CD4-positive, alpha-beta T cell treated with Interferon alpha-2 for 1 hour (primary cell): ENCODE results near the gene SDR42E2.
"Not testable (repeated sequence)": the region's sequence is repeated elsewhere in the genome, so short reads cannot be mapped to it uniquely, and the experiment has no call there.

Experiments used
- DNase-seq, 2 donors: peaks; one replicate each; pipeline ENCODE4 v3.0.0-alpha.2; 2020 to 2022

Gene SDR42E2

DNA sequence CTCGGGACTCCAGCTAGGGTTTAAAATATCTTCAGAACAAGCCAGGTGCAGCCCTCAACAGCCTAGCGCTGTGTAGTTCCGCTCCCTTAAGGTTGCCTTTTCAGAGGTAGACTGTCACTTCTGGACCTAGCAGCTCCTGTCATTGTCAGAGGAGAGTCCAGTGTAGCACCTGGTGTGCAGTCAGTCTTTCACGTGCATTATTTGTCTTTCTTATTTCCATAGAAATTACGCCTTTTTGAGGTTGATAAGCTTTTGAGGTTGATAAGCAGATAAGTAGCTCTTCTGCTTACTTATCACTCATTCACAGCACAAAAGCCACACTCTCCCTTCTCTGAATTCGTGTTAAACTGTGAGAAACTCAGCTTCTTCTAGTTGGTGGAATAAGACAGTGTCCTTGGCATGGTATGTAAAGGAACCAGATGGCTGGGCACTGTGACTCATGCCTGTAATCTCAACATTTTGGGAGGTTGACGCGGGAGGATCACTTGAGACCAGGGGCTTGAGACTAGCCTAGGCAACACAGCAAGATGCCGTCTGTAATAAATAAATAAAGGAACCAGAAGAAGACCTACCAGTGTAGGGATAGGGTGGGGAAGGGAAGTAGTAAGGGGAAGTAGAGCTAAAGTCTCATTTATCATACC, 54.0 kb downstream of the SDR42E2 start:
- DNase-seq = no peak

DNA sequence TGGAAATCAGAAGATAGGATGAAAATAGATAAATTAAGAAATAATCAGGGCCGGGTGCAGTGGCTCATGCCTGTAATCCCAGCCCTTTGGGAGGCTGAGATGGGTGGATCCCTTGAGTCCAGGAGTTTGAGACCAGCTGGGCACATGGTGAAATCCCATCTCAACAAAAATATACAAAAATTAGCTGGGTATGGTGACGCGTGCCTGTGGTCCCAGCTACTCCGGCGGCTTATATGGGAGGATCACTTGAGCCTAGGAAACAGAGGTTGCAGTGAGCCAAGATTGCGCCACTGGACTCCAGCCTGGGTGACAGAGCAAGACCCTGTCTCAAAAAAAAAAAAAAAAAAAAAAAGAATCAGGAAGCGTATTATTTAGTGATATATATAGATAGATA, 54.5 kb downstream of the SDR42E2 start:
- not testable (repeated sequence) for DNase-seq

DNA sequence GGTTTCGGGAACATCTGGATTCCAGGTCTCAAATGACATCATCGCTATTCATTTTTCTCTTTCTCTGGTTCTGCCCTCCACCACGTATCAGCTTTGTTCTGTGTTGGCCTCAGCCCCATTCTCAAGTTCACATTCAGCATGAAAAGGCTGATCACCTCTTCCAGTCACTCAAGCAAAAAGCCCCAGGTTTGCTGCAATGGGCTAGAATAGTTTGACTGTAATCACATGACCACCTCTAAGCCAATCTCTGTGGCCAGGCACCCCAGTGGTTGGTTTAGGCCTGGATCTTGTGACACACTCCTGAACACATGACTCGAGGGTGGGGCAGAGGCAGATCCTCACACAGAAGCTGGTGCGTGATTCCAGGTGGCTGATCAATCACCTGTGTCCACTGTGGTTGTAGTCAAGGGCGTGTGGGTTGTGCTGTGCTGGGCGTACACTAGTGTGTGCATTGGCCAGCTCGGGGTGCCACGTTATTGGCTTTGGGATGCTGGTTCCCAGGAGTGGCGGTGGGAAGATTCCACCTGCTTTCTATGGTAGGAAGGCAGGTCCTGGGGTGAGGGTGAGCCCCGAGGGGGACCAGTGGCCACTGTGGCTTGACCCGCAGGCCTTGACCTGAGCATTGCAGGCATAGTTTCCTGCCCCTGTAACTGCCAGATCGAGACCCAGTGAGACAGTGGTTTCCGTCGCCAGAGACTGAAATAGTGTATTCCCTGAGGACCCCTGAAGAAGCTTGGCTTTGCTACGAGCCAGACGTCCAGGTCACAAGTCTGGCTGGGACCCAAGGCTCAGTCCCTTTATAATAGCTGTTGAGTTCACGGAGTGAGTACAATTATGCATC, 55.8 kb downstream of the SDR42E2 start:
- peak in 1 of 2 donors; percentile 38 for DNase-seq

DNA sequence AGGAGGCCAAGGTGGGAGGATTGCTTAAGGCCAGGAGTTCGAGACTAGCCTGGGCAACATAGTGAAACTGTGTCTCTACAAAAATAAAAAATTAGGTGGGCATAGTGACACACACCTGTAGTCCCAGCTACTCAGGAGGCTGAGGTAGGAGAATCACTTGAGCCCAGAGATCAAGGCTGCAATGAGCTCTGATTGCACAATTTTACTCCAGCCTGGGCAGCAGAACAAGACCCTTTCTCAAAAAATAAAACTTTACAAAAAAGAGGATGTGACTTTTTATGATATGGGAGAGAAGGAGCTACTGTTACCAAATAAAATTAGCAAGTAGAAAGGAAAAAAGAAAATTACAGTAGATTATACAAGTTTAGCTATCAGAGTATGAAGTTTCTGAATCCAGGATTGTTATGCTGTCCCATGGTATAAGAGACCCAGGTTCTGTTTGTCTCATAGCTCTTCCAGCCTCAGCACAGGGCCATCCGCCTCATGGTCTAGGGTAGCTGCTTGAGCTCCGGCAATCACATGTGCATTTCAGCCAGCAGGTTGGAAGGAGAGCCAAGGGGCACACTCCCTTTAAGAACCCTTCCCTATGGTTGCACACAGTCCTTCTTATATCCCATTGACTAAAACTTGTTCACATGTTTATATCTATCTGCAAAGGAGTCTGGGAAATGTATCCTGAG, 57.2 kb downstream of the SDR42E2 start:
- DNase-seq = no peak

DNA sequence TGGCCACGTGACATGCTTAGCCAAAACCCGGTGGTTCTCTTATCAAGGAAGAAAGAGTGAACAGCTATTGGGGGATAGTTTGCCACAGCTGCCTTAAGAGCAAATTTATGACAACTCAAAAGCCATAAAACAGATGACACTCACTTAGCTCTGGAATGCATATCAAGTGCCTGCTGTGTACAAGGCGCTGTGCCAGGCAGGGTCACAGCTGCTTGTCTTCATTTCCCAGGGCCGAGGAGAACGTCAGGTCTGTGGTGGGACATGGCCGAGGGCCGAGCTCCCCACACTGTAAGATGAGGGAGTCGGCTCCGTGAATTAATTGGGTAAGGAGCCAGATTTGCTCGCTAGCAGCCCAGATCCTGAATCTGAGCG, 57.7 kb downstream of the SDR42E2 start:
- DNase-seq = no peak

DNA sequence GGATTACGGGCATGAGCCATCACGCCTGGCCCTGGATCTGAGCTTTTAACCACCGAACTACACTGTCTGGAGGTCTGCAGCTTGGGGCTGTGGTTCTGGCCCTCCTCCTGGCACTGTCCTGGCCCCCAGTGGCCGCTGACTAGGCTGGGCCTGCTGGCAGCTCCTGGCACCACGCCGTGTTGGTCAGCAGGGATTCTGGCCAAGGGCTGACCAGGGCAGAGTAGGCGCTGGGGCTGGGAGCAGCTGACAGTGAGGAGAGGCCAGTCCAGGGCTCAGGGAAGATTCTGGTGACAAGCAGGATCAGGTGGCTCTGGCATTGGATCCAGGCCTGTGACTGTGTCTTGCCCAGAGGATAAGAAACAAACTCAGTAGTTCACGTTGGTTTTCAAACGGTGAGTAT, 58.4 kb downstream of the SDR42E2 start:
- DNase-seq = no peak

DNA sequence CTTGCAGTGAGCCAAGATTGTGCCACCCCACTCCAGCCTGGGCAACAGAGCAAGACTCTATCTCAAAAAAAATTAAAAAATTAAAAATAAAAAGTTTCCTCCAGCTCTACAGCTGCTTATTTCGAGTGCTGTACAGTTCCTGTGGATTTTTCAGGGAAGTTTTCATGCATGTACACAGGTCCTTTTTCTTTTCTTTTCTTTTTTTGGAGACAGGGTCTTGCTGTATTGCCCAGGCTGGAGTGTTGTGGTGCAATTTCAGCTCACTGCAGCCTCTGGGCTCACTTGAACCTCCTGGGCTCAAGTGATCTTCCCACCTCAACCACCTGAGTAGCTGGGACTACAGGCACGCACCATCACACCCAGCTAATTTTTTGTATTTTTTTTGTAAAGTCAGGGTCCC, 59.7 kb downstream of the SDR42E2 start:
- no peak for DNase-seq

DNA sequence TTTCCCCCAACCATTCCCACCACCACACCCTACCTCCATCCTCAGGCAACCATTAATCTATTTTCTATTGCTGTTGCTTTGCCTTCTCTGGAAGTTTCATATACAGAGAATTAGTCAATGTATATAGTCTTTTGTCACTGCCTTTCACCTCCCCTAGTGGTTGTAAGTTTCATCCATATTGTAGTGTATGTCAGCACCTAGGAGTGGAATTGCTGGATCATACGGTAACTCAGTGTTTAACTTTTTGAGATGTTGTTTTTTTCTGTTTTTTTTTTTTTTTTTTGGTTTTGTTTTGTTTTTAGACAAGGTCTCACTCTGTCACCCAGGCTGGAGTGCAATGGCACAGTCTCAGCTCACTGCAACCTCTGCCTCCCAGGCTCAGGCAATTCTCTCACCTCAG, 60.7 kb downstream of the SDR42E2 start:
- no peak for DNase-seq

DNA sequence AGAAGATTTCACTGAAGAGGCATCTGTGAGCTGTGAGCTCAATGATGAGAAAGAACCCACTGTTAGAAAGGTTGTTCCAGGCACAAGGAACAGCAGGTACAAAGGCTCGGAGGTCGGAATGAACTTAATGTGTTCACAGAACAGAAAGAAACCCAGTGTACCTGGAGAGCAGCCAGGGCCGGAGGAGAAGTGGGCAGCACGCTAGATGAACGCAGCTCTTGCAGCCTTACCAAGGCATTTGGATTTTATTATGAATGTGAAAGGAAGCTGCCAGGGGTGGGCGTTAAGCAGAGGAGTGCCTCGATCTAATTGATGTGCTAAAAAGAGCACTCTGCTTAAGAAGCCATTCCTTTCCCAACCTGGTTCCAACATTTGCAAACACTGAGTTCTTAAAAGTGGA, 62.8 kb downstream of the SDR42E2 start:
- no peak for DNase-seq

DNA sequence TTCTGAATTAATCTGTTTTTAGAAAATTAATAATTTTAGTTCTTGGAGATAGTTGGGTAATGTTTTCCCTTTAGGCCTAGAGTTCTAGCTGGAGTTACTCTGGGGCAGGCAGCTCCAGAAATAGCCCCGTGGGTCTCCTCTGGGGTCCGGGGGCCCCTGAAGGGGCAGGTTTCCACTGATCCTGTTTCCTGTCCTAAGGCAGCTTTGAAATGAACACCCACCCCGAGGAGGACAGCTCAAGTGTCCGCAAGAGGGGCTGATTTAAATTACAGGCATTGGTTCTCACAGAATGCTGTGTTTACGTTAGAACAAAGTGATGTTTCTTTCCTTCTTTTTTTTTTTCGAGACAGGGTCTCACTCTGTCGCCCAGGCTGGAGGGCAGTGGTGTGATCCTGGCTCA, 67.6 kb downstream of the SDR42E2 start:
- DNase-seq = no peak

DNA sequence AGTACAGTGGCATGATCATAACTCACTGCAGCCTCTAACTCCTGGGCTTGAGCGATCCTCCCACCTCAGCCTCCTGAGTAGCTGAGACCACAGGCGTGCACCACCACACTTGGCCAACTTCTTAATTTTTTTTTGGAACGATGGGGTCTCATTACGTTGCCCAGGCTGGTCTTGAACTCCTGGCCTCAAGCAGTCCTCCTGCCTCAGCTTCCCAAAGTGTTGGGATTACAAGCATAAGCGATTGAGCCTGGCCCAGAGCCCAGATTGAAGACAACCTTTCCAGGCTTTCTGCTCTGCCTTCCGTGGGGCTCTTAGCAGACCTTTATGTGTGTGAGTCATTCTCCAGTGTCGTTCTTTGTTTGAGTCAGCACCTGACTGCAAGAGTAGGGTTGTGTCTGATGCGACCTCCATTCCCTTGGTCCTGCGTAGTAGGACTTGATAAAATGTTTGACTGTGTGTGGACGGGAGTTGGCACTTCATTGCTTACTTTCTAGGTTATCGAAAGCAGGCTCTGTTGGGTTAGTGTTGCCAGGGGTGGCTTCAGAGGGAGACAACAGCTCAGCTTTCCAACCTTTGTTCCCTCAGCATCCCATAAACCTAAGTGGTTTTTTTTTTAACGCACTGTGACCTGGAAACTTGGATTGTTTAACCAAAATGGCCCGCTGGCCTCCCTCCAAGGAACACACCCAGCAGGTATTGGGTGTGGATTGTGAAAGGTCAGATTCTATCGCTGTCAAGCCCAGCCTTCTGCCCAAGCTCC, 70.2 kb downstream of the SDR42E2 start:
- DNase-seq = no peak

DNA sequence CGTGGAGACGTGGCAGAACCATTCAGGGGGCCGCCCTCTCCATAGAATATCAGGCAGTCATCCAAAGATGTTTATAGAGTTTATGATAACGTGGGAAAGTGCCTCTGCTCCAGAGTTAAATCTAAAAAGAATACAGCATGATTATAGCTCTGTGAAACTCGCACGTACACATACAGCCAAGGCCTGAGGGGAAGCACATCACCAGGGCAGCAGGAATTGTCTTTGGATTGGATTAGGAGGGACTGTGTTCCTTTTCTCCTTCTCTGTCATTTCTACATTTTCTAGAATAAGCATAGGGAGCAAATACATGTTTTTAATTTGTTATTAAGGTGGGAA, 70.7 kb downstream of the SDR42E2 start:
- DNase-seq = no peak

DNA sequence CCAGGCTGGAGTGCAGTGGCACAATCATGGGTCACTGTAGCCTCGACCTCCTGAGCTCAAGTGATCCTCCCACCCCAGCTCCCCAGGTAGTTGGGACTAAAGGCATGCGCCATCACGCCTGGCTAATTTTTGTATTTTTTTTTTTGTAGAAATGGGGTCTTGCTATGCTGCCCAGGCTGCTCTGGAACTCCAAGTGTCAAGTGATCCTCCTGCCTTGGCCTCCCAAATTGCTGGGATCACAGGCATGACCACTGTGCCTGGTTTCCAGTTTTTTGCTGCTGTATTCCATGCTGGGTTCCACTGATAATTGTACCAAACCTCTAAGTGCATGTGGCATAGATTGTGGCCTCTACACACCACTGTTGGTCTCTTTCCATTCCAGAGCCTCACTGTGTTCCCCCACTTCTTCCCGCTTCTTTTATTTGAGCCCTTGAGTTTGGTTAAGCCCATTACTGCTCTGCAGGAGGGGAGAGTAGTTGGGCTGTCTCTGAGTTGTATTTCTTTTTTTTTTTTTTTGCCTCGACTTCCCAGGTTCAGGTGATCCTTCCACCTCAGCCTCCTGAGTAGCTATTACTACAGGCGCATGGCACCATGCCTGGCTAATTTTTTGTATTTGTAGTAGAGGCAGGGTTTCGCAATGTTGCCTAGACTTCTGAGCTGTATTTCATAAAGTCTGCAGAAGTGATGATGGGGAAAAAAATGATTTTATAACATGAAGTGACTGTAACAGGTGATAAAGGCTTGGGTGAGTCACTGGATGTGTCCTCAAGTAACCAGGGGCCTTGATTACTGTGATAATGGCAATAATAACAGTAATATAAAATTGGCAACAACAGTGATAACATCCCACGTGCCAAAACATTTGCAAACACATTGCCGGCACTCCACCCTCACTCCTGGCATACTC, 73.8 kb downstream of the SDR42E2 start:
- DNase-seq = no peak

DNA sequence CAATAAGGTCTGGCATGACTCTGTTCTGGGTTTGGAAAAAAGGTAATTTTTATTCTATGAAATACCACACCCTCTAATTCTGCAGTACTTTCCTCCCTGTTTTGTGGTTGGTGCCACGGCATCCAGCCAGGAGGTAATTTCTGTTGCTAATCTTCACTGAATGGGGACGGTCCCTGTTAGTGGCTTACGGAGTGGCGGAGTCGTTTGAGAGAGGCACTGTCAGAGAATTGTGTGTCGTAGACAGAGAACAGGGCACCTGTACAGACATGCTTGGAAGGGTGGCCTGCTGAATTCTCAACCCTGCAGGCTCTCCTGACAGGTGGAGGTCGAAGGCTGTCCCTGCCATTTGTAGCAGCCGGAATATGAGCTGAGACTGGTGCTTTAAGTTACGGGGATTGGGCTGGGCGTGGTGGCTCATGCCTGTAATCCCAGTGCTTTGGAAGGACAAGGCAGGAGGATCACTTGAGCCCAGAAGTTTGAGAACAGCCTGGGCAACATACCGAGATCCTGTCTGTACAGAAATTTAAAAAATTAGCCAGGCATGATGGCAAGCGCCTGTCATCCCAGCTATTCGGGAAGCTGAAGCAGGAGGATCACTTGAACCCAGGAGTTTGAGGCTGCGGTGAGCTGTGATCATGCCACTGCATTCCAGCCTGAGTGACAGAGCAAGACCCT, 77.0 kb downstream of the SDR42E2 start:
- DNase-seq = no peak

DNA sequence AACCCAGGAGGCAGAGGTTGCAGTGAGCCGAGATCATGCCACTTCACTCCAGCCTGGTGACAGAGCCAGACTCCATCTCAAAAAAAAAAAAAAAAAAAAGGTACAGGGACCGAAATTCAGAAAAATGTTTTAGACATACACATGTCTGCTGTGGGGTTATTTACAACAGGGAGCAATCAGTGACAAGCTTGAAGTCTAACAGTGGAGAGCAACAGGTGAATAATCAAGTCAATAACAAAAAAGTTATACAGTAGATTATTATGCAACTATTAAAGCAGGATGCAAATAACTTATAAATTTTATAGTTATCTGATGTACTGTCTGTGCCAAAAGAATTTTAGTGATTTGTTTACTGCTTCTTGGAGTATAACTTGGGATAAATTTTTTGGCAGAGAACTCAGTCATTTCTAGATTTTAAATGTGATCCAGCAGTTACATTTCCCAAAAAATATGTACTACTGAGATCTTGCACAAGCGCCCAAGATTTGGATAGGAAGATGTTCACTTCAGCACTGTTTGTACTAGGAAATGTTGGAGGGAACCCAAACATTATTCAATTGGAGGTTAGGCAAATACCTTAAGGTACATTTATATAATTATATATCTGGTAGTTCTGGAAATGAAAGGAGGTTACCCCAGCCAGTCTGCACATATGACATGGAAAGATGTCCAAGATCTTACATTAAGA, 77.9 kb downstream of the SDR42E2 start:
- no peak for DNase-seq
